Fibroblast of lung (primary cell): ENCODE data around the gene SMIM38. TPM values are rescaled to one million over a fixed set of nuclear protein-coding genes. Genes with fewer than 3 reads are reported as not detected.

Experiments
- DNase-seq, 2 donors: peaks; one replicate each; pipeline versions ENCODE4 v3.0.0 to v3.0.0-alpha.2; 2010; ENCODE audit warnings: low read depth in 2 of 2
- H2AFZ ChIP-seq: 2 replicates; pipeline ENCODE4 v1.5.1; 2012; ENCODE audit warnings: low read length, control low read depth, inconsistent platforms
- H3K27ac ChIP-seq: 2 replicates; pipeline ENCODE4 v1.5.1; 2011; ENCODE audit warnings: low read length, control low read depth; ENCODE audit not compliant: insufficient read depth
- H3K27me3 ChIP-seq: 2 replicates; pipeline ENCODE4 v1.5.1; 2011; ENCODE audit warnings: mild to moderate bottlenecking, low read length; ENCODE audit not compliant: control insufficient read depth, insufficient read depth
- H3K36me3 ChIP-seq: 2 replicates; pipeline ENCODE4 v1.5.1; 2011; ENCODE audit warnings: low read length; ENCODE audit not compliant: control insufficient read depth, insufficient read depth
- H3K4me1 ChIP-seq: 2 replicates; pipeline ENCODE4 v1.5.1; 2011; ENCODE audit warnings: low read length; ENCODE audit not compliant: control insufficient read depth, insufficient read depth; ENCODE audit errors: extremely low read depth
- H3K4me2 ChIP-seq: 2 replicates; pipeline ENCODE4 v1.5.1; 2011; ENCODE audit warnings: low read length, control low read depth; ENCODE audit not compliant: insufficient read depth; ENCODE audit errors: extremely low read depth
- H3K4me3 ChIP-seq, 4 experiments: fragments of 200-600 bp in 1 of 4; sonication (generic) in 1 of 4; replicated peaks in 1 of 4; 2 replicates each; pipeline ENCODE4 v1.5.1; 2011 to 2016; ENCODE audit warnings: low read length in 4 of 4, low read depth in 3 of 4, mild to moderate bottlenecking in 3 of 4, control low read depth in 2 of 4, inconsistent platforms in 1 of 4, mixed read lengths in 1 of 4; ENCODE audit not compliant: insufficient read depth in 1 of 4; ENCODE audit errors: control extremely low read depth in 1 of 4
- H3K79me2 ChIP-seq: 2 replicates; pipeline ENCODE4 v1.5.1; 2012; ENCODE audit warnings: mild to moderate bottlenecking, low read length, inconsistent platforms; ENCODE audit not compliant: control insufficient read depth, insufficient read depth
- H3K9ac ChIP-seq: 2 replicates; pipeline ENCODE4 v1.5.1; 2011; ENCODE audit warnings: mild to moderate bottlenecking, low read length, control low read depth; ENCODE audit not compliant: insufficient read depth
- H3K9me3 ChIP-seq: 2 replicates; pipeline ENCODE4 v1.5.1; 2012; ENCODE audit warnings: low read depth, low read length; ENCODE audit not compliant: control insufficient read depth, insufficient read depth
- H4K20me1 ChIP-seq: 2 replicates; pipeline ENCODE4 v1.5.1; 2011; ENCODE audit warnings: low read length; ENCODE audit not compliant: control insufficient read depth, insufficient read depth; ENCODE audit errors: extremely low read depth
- CTCF ChIP-seq, 2 donors: IDR thresholded peaks in 1 of 2; conservative IDR thresholded peaks in 1 of 2; 1 replicate in 1 of 2; 2 replicates in 1 of 2; pipeline ENCODE4 v1.5.1; 2011 to 2012; ENCODE audit warnings: low read length in 2 of 2, control low read depth in 1 of 2, inconsistent platforms in 1 of 2, low read depth in 1 of 2, mild to moderate bottlenecking in 1 of 2
- EZH2 ChIP-seq: IDR thresholded peaks from 2 replicates; pipeline ENCODE4 v1.5.1; 2012; ENCODE audit warnings: low read length, control low read depth, mild to moderate bottlenecking; ENCODE audit errors: missing control alignments
- polyA plus RNA-seq, 2 donors: library from polyadenylated mRNA; depleted of rRNA in 1 of 2; stranded (reverse) in 1 of 2; unstranded in 1 of 2; fragments of >200 nt; gene quantifications; 2 replicates each; pipeline ENCODE4 v1.2.1, GENCODE V29; 2011 to 2012; ENCODE audit warnings: missing spikeins in 1 of 2
- total RNA-seq: library from RNA; depleted of rRNA; stranded (reverse); fragments of >200 nt; gene quantifications from 2 replicates; pipeline ENCODE4 v1.2.1, GENCODE V29; 2014

Gene SMIM38
- total and polyA plus RNA-seq, 2 donors (not counting 1 experiment from before 2014, with no cell fraction given), result 0.06 to 0.33 TPM

- DNase-seq, result no peak
- Histone ChIP-seq H3K27ac (no peak overlapping the region), H2AFZ (no peak overlapping the region), H3K36me3 (no peaks in the 10 kb centered on the region), H3K27me3 (no peaks in the 10 kb centered on the region), H3K4me3 (no peak overlapping the region), H3K9ac (no peak overlapping the region), H3K4me2 (no peak overlapping the region), H3K4me1 (no peaks in the 10 kb centered on the region), H3K79me2 (no peaks in the 10 kb centered on the region), H3K9me3 (no peaks in the 10 kb centered on the region), H4K20me1 (no peaks in the 10 kb centered on the region)
- TF ChIP-seq CTCF (conservative IDR thresholded peaks at IDR 0.05 in 1 of 2, IDR thresholded peaks at IDR 0.05 in 1 of 2; ENCODE audit: low read depth in 1 of 2, low read length in 2 of 2) (no peak), EZH2 (no peak)
Measured at GRCh38 chr11:69151836-69152235, 3.9 kb upstream of the SMIM38 start.

GRCh38 chr11:69152733-69153421 is 2.9 kb upstream of the SMIM38 start:
- Histone ChIP-seq H3K9me3 (no peaks in the 10 kb centered on the region), H2AFZ (no peak overlapping the region), H3K9ac (no peak overlapping the region), H3K4me3 (no peak overlapping the region), H3K4me2 (no peak overlapping the region), H3K27me3 (no peaks in the 10 kb centered on the region), H3K4me1 (no peaks in the 10 kb centered on the region), H4K20me1 (no peaks in the 10 kb centered on the region), H3K27ac (no peak overlapping the region), H3K36me3 (no peaks in the 10 kb centered on the region), H3K79me2 (no peaks in the 10 kb centered on the region)
- TF ChIP-seq CTCF (conservative IDR thresholded peaks at IDR 0.05 in 1 of 2, IDR thresholded peaks at IDR 0.05 in 1 of 2; ENCODE audit: low read depth in 1 of 2, low read length in 2 of 2), result no peak
- TF ChIP-seq EZH2, result no peak
- DNase-seq, result no peak

- DNase-seq, result peak in 1 of 2 donors; percentile 55
- no peaks in the 10 kb centered on the region for H3K79me2 ChIP-seq
- H3K9ac ChIP-seq, result no peak overlapping the region
Measured at GRCh38 chr11:69153661-69154060, 2.1 kb upstream of the SMIM38 start.

More at GRCh38 chr11:69153661-69154060, 2.1 kb upstream of the SMIM38 start:
- H3K4me2 ChIP-seq, result no peak overlapping the region
- H3K4me3 ChIP-seq, result no peak overlapping the region
- H2AFZ ChIP-seq, result no peak overlapping the region
- H3K4me1 ChIP-seq, result no peaks in the 10 kb centered on the region
- TF ChIP-seq EZH2 (no peak), CTCF (conservative IDR thresholded peaks at IDR 0.05 in 1 of 2, IDR thresholded peaks at IDR 0.05 in 1 of 2; ENCODE audit: low read depth in 1 of 2, low read length in 2 of 2) (no peak)
- no peaks in the 10 kb centered on the region for H3K36me3 ChIP-seq
- H3K27ac ChIP-seq, result no peak overlapping the region
- no peaks in the 10 kb centered on the region for H3K27me3 ChIP-seq
- H3K9me3 ChIP-seq, result no peaks in the 10 kb centered on the region
- H4K20me1 ChIP-seq, result no peaks in the 10 kb centered on the region
